GM12878 (cell line): ENCODE measurements around the gene GABBR1. TPM values are rescaled to one million over a fixed set of nuclear protein-coding genes. Genes with fewer than 3 reads are reported as not detected.
A peak's percentile ranks its signal among the peaks of the same experiment; 100 is the strongest.

Source experiments
- ATAC-seq: fragments of 200-7000 bp; cut with Tn5 transposase; 3 replicates; pipeline ENCODE4 v1.9.1; 2020; ENCODE audit warnings: mild to moderate bottlenecking, moderate library complexity
- BruUV-seq: library from RNA; stranded (reverse); fragments of 400-500 nt; replicated peaks from 2 replicates; lab custom pipeline; 2021; lab: Mats Ljungman, UMichigan
- CTCF ChIA-PET: fragments of 300-600 bp; sonication (Branson Sonifier 250); formaldehyde crosslinking; extraction: SDS; loops from one replicate; lab custom pipeline; 2021; ENCODE audit warnings: inconsistent platforms; lab: Yijun Ruan, JAX
- POLR2A ChIA-PET: fragments of 350-600 bp; formaldehyde crosslinking; extraction: SDS; loops from one replicate; lab custom pipeline; 2021; ENCODE audit warnings: inconsistent platforms; lab: Charles Lee
- RAD21 ChIA-PET: fragments of 300-600 bp; sonication (Branson Sonifier 250); formaldehyde crosslinking; loops from one replicate; lab custom pipeline; 2023; ENCODE audit warnings: antibody characterized with exemption; ENCODE audit not compliant: unreplicated experiment; lab: Charles Lee
- SMC1A ChIA-PET: fragments of 300-600 bp; sonication (Branson Sonifier 250); formaldehyde crosslinking; loops from one replicate; lab custom pipeline; 2023; ENCODE audit not compliant: unreplicated experiment, uncharacterized antibody; lab: Charles Lee
- DNase-seq: peaks from one replicate; pipeline ENCODE4 v3.0.0-alpha.2; 2011; ENCODE audit warnings: low read depth, low spot score
- FAIRE-seq: peaks from 3 replicates; lab custom pipeline; 2011; peaks lifted over from hg19 to GRCh38; lab: Jason Lieb, UNC
- H2AFZ ChIP-seq: 2 replicates; pipeline ENCODE4 v1.6.0; 2011; ENCODE audit warnings: low read depth, low read length, control low read depth; ENCODE audit not compliant: control insufficient read depth
- H3K27ac ChIP-seq: 2 replicates; pipeline ENCODE4 v1.5.1; 2011; ENCODE audit warnings: control low read depth; ENCODE audit not compliant: control insufficient read depth, insufficient read depth
- H3K27me3 ChIP-seq, 2 experiments: replicated peaks in 1 of 2; 2 replicates each; pipeline versions ENCODE4 v1.6.0 to v1.6.1; 2011; ENCODE audit warnings: low read length in 1 of 2; ENCODE audit not compliant: control insufficient read depth in 2 of 2, insufficient read depth in 2 of 2
- H3K36me3 ChIP-seq, 2 experiments: 2 replicates each; pipeline ENCODE4 v1.5.1; 2011; ENCODE audit warnings: low read length in 1 of 2; ENCODE audit not compliant: control insufficient read depth in 2 of 2, insufficient read depth in 2 of 2
- H3K4me1 ChIP-seq: 2 replicates; pipeline ENCODE4 v1.6.1; 2011; ENCODE audit warnings: mild to moderate bottlenecking, low read length, moderate library complexity, mixed read lengths; ENCODE audit not compliant: control insufficient read depth, insufficient read depth
- H3K4me2 ChIP-seq: 2 replicates; pipeline ENCODE4 v1.6.0; 2011; ENCODE audit warnings: control low read depth; ENCODE audit not compliant: control insufficient read depth, insufficient read depth
- H3K4me3 ChIP-seq: fragments of 200-600 bp; sonication (generic); 2 replicates; pipeline ENCODE4 v1.5.1; 2016
- H3K79me2 ChIP-seq: 2 replicates; pipeline ENCODE4 v1.6.0; 2011; ENCODE audit warnings: low read length; ENCODE audit not compliant: control insufficient read depth, insufficient read depth
- H3K9ac ChIP-seq: 2 replicates; pipeline ENCODE4 v1.8.0; 2011; ENCODE audit warnings: low read length, control low read depth, mixed read lengths; ENCODE audit not compliant: control insufficient read depth, insufficient read depth
- H3K9me3 ChIP-seq: replicated peaks from 3 replicates; pipeline ENCODE4 v1.5.1; 2011; ENCODE audit warnings: mild to moderate bottlenecking, low read length; ENCODE audit not compliant: control insufficient read depth, insufficient read depth
- H4K20me1 ChIP-seq: 2 replicates; pipeline ENCODE4 v1.6.0; 2011; ENCODE audit not compliant: control insufficient read depth, insufficient read depth
- CHD2 ChIP-seq: IDR thresholded peaks from 2 replicates; pipeline ENCODE4 v1.6.1; 2011; ENCODE audit warnings: low read depth, low read length, improper control_type of control experiment, borderline replicate concordance
- ETV6 ChIP-seq, 2 experiments: fragments of 450-650 bp in 1 of 2; IDR thresholded peaks in 1 of 2; conservative IDR thresholded peaks in 1 of 2; 2 replicates each; pipeline ENCODE4 v1.6.1; 2014; ENCODE audit warnings: antibody characterized with exemption in 1 of 2, borderline replicate concordance in 1 of 2, low read depth in 1 of 2, mild to moderate bottlenecking in 1 of 2, moderate library complexity in 1 of 2
- MEF2B ChIP-seq: fragments of 450-650 bp; IDR thresholded peaks from 2 replicates; pipeline ENCODE4 v1.6.1; 2018; ENCODE audit warnings: mild to moderate bottlenecking, moderate library complexity; ENCODE audit not compliant: partially characterized antibody, poor library complexity, severe bottlenecking
- MTA2 ChIP-seq: fragments of 450-650 bp; IDR thresholded peaks from 2 replicates; pipeline ENCODE4 v1.6.1; 2016; ENCODE audit warnings: low read depth, mild to moderate bottlenecking, moderate library complexity
- NFYA ChIP-seq: IDR thresholded peaks from 2 replicates; pipeline ENCODE4 v1.6.1; 2011; ENCODE audit warnings: low read depth, mild to moderate bottlenecking, low read length, improper control_type of control experiment, borderline replicate concordance
- NR2C1 ChIP-seq: fragments of 450-650 bp; IDR thresholded peaks from 2 replicates; pipeline ENCODE4 v1.6.1; 2017; ENCODE audit warnings: antibody characterized with exemption, mild to moderate bottlenecking, moderate library complexity
- PRDM15 ChIP-seq: fragments of 450-650 bp; formaldehyde crosslinking; IDR thresholded peaks from 2 replicates; pipeline ENCODE4 v1.4.0; 2020; ENCODE audit warnings: mild to moderate bottlenecking, moderate library complexity
- WGBS: methylation state at CpG from one replicate; pipeline ENCODE4 v1.1.6; 2016; ENCODE audit warnings: low lambda C conversion rate; ENCODE audit not compliant: insufficient replicate concordance, insufficient coverage; ENCODE audit errors: missing lambda C conversion rate; 5-methylcytosine and 5-hydroxymethylcytosine counted together
- in situ Hi-C: fragments of 300-500 bp; cut with MboI; formaldehyde crosslinking; loops from 9 replicates; pipeline ENCODE4 v1.14.3; 2018; ENCODE audit warnings: mixed read lengths
- intact Hi-C: fragments of 100-400 bp; cut with micrococcal nuclease; formaldehyde crosslinking; loops from one replicate; pipeline ENCODE4 v1.14.2; 2022; ENCODE audit not compliant: unreplicated experiment
- polyA plus RNA-seq, 11 experiments: library from polyadenylated mRNA; depleted of rRNA in 4 of 11; unstranded in 6 of 11; stranded (reverse) in 5 of 11; fragments of >200 nt; fragmentation: Nextera tagmentation in 4 of 11; fragmentation: Illumina TruSeq in 1 of 11; extraction: Ambion mirVana in 4 of 11; extraction: Trizol in 1 of 11; gene quantifications; 1 replicate in 1 of 11; 2 replicates in 10 of 11; pipeline versions ENCODE4 v1.2.1 to v1.2.3, GENCODE V29; 2011 to 2016; ENCODE audit warnings: inconsistent platforms in 2 of 11, missing spikeins in 2 of 11, low read depth in 1 of 11
- total RNA-seq, 4 experiments: library from RNA; depleted of rRNA in 3 of 4; stranded (reverse); fragments of >200 nt in 3 of 4; fragmentation: Illumina TruSeq in 1 of 4; extraction: Trizol in 1 of 4; gene quantifications; 2 replicates each; pipeline versions ENCODE4 v1.2.1 to v1.2.3, GENCODE V29; 2013 to 2021

Gene GABBR1
- total and polyA plus RNA-seq, 10 of the 15 experiments (the other 5 are each of a cell fraction or from before 2014, with no cell fraction given): 0.11 to 5.2 (median 1.0) TPM

DNA sequence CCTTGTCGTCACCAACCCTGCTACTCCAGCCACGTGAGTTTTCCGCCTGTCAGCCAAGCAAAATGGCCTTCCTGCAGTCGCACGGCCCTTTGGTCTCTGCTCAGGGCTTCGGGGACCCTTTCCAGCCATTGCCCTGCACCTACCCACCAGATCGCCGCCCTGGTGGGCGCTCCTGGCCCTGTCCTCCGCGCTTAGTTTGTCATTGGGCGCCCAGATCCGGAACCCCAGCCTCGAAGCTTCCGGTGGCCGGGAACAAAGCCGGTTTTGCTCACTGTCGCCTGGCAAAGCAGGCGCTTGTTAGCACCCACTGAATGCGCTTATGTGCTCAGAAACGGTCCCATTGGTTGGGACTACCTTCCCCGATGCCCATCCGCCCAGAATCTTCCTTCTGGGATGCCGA is 47.4 kb upstream of the GABBR1 start:
- Histone ChIP-seq H3K4me1 (peaks cover 3% of the 10 kb centered on the region; the same call in 1 of the 2 replicates), H3K4me2 (no peak overlapping the region), H3K4me3 (no peak overlapping the region), H3K79me2 (no peaks in the 10 kb centered on the region), H2AFZ (no peak overlapping the region), H3K36me3 (no peaks in the 10 kb centered on the region), H4K20me1 (no peaks in the 10 kb centered on the region), H3K27ac (0 out of 2 replicates have a peak overlapping the region, but pooled peaks have one; percentile 32), H3K27me3 (0 out of 4 replicates have a peak, but pooled peaks cover 0 to 2% of the 10 kb centered on the region in 2 experiments), H3K9me3 (no peaks in the 10 kb centered on the region; the same call in 2 of the 3 replicates), H3K9ac (no peak overlapping the region)
- 30% methylated on average over 24 of the region's 24 CpGs for WGBS
- ChIA-PET CTCF (no interaction called here), RAD21 (no interaction called here), POLR2A (no interaction called here), SMC1A (no interaction called here)
- in situ Hi-C loops (no loop called here), intact Hi-C loops (no loop called here)
- TF ChIP-seq ETV6 (conservative IDR thresholded peaks at IDR 0.05 in 1 of 2, IDR thresholded peaks at IDR 0.05 in 1 of 2; ENCODE audit: borderline replicate concordance in 1 of 2, low read depth in 1 of 2) (no peak), MEF2B (no peak), CHD2 (no peak), NR2C1 (no peak), PRDM15 (CRISPR knock-in tag) (no peak), NFYA (no peak), MTA2 (no peak)
- ATAC-seq: no peak
- FAIRE-seq: no peak
- no TSS peak for BruUV-seq
- DNase-seq: no peak
